ENCODE measurements around the gene RCAN2. TPM values are rescaled to one million over a fixed set of nuclear protein-coding genes. Genes with fewer than 3 reads are reported as not detected.

The RCAN2 gene
- total RNA-seq, 1 experiment from 2014 or later, result 0.05 TPM

Other genes with a start within 250 kb of the RCAN2 start
- gene CYP39A1, start 161.4 kb upstream of the RCAN2 start, total RNA-seq (2021; ENCODE audit: unreplicated experiment), result 0.72 TPM
- gene SLC25A27, start 161.5 kb upstream of the RCAN2 start, total RNA-seq (2021; ENCODE audit: unreplicated experiment), result 0.77 TPM
- not detected for gene TDRD6, start 196.4 kb upstream of the RCAN2 start, total RNA-seq (2021; ENCODE audit: unreplicated experiment)
- 0.41 TPM for gene PLA2G7, start 243.9 kb upstream of the RCAN2 start, total RNA-seq (2021; ENCODE audit: unreplicated experiment)